ENCODE measurements around the gene FARSB.

- TF ChIP-seq, protein P1, sequence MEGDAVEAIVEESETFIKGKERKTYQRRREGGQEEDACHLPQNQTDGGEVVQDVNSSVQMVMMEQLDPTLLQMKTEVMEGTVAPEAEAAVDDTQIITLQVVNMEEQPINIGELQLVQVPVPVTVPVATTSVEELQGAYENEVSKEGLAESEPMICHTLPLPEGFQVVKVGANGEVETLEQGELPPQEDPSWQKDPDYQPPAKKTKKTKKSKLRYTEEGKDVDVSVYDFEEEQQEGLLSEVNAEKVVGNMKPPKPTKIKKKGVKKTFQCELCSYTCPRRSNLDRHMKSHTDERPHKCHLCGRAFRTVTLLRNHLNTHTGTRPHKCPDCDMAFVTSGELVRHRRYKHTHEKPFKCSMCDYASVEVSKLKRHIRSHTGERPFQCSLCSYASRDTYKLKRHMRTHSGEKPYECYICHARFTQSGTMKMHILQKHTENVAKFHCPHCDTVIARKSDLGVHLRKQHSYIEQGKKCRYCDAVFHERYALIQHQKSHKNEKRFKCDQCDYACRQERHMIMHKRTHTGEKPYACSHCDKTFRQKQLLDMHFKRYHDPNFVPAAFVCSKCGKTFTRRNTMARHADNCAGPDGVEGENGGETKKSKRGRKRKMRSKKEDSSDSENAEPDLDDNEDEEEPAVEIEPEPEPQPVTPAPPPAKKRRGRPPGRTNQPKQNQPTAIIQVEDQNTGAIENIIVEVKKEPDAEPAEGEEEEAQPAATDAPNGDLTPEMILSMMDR (conservative IDR thresholded peaks at IDR 0.05; ENCODE audit: low read depth, low read length), result no peak
- TF ChIP-seq EZH2phosphoT487 (IDR thresholded peaks at IDR 0.05; ENCODE audit: borderline replicate concordance, low read length) (no peak), EZH2 (IDR thresholded peaks at IDR 0.05; ENCODE audit: low read length, unreplicated experiment) (no peak)
Measured at GRCh38 chr2:222627764-222628163, 28.1 kb downstream of the FARSB start.
